MM.1S (cell line): Measurements from ENCODE around the gene NFKB1.

Experiments
- CTCF ChIP-seq: fragments of 300-600 bp; sonication (generic); IDR thresholded peaks from 2 replicates; pipeline ENCODE4 v1.5.1; 2016; ENCODE audit warnings: antibody characterized with exemption, low read length, mixed read lengths
- EZH2 ChIP-seq: fragments of 300-600 bp; sonication (generic); optimal IDR thresholded peaks from 2 replicates; pipeline ENCODE3; 2017; ENCODE audit warnings: low read depth, mild to moderate bottlenecking, antibody characterized with exemption, low read length, mixed read lengths

GRCh38 chr4:102554482-102554881 is 53.3 kb downstream of the NFKB1 start:
- TF ChIP-seq EZH2, result no peak
- no peak for TF ChIP-seq CTCF
